ENCODE results near the gene ABCA7.

Gene ABCA7

GRCh38 chr19:1089126-1089771 is 49.3 kb downstream of the ABCA7 start:
- FAIRE-seq: no peak

GRCh38 chr19:1089891-1090290 is 50.0 kb downstream of the ABCA7 start:
- FAIRE-seq: no peak

- FAIRE-seq: no peak
Observed at GRCh38 chr19:1090731-1091543, 51.0 kb downstream of the ABCA7 start.

- no peak for FAIRE-seq
Observed at GRCh38 chr19:1091544-1092175, 51.8 kb downstream of the ABCA7 start.

- no peak for FAIRE-seq
Observed at GRCh38 chr19:1093330-1093729, 53.4 kb downstream of the ABCA7 start.

GRCh38 chr19:1093811-1094553 is 54.1 kb downstream of the ABCA7 start:
- FAIRE-seq: no peak

- FAIRE-seq: no peak
Observed at GRCh38 chr19:1094655-1094977, 54.7 kb downstream of the ABCA7 start.

- FAIRE-seq: peak; percentile 93
Observed at GRCh38 chr19:1094978-1095701, 55.2 kb downstream of the ABCA7 start, which contains the start of gene POLR2E. TSS of gene POLR2E (minus strand) at chr19:1095375. CDS start at chr19:1095315, 60 bp downstream.

- FAIRE-seq: no peak
Observed at GRCh38 chr19:1097810-1098176, 57.9 kb downstream of the ABCA7 start.

GRCh38 chr19:1098177-1099051 is 58.5 kb downstream of the ABCA7 start:
- FAIRE-seq: no peak

GRCh38 chr19:1101337-1101698 is 61.4 kb downstream of the ABCA7 start:
- no peak for FAIRE-seq

GRCh38 chr19:1102407-1103131 is 62.7 kb downstream of the ABCA7 start:
- FAIRE-seq: no peak

- FAIRE-seq: no peak
Observed at GRCh38 chr19:1103132-1103707, 63.3 kb downstream of the ABCA7 start.

GRCh38 chr19:1103708-1104310 is 63.9 kb downstream of the ABCA7 start, which contains the start of gene GPX4:
TSS of gene GPX4 (plus strand) at chr19:1103994. CDS start at chr19:1104044, 50 bp downstream.
- FAIRE-seq: peak; percentile 96

- FAIRE-seq: no peak
Observed at GRCh38 chr19:1104311-1105007, 64.6 kb downstream of the ABCA7 start.

- no peak for FAIRE-seq
Observed at GRCh38 chr19:1105008-1105872, 65.3 kb downstream of the ABCA7 start.

- no peak for FAIRE-seq
Observed at GRCh38 chr19:1105873-1106840, 66.2 kb downstream of the ABCA7 start.

All from endometrium (tissue), 2 donors.